Epithelial cell of proximal tubule (primary cell): ENCODE data around the gene POU4F3. TPM values are rescaled to one million over a fixed set of nuclear protein-coding genes. Genes with fewer than 3 reads are reported as not detected.

ENCODE experiments used
- DNase-seq: peaks from one replicate; pipeline ENCODE4 v3.0.0-alpha.2; 2011; ENCODE audit warnings: low read depth
- H3K4me3 ChIP-seq: 2 replicates; pipeline ENCODE4 v1.5.1; 2011; ENCODE audit warnings: low read depth, mild to moderate bottlenecking, low read length
- CTCF ChIP-seq: conservative IDR thresholded peaks from 2 replicates; pipeline ENCODE4 v1.5.1; 2012; ENCODE audit warnings: low read depth, mild to moderate bottlenecking, low read length
- total RNA-seq: library from RNA; depleted of rRNA; stranded (reverse); fragments of >200 nt; gene quantifications from 2 replicates; pipeline ENCODE4 v1.2.3, GENCODE V29; 2015

The POU4F3 gene
- total RNA-seq, 1 donor from 2014 or later = not detected

GRCh38 chr5:146368137-146368536, 29.5 kb downstream of the POU4F3 start:
- TF ChIP-seq CTCF = no peak
- DNase-seq = no peak
- no peak overlapping the region for H3K4me3 ChIP-seq

- DNase-seq = peak; percentile 9
- H3K4me3 ChIP-seq = no peak overlapping the region
- no peak for TF ChIP-seq CTCF
Measured at GRCh38 chr5:146369691-146370090, 31.1 kb downstream of the POU4F3 start.

GRCh38 chr5:146376821-146377220, 38.2 kb downstream of the POU4F3 start:
- H3K4me3 ChIP-seq = no peak overlapping the region

GRCh38 chr5:146378986-146379385, 40.3 kb downstream of the POU4F3 start:
- H3K4me3 ChIP-seq = no peak overlapping the region
- DNase-seq = no peak
- no peak for TF ChIP-seq CTCF

More at GRCh38 chr5:146376821-146377220, 38.2 kb downstream of the POU4F3 start:
- TF ChIP-seq CTCF = no peak
- DNase-seq = no peak

- no peak for DNase-seq
- no peak for TF ChIP-seq CTCF
- no peak overlapping the region for H3K4me3 ChIP-seq
Measured at GRCh38 chr5:146380714-146381113, 42.1 kb downstream of the POU4F3 start.

GRCh38 chr5:146388386-146388785, 49.7 kb downstream of the POU4F3 start:
- DNase-seq = no peak
- H3K4me3 ChIP-seq = no peak overlapping the region
- no peak for TF ChIP-seq CTCF

- DNase-seq = no peak
- peak; percentile 45 for TF ChIP-seq CTCF
- no peak overlapping the region for H3K4me3 ChIP-seq
Measured at GRCh38 chr5:146390469-146390868, 51.8 kb downstream of the POU4F3 start.

Other genes starting within 250 kb of the POU4F3 start
- 0.58 TPM in 1 of 2 replicates, not detected in the other for gene PLAC8L1, start 233.3 kb upstream of the POU4F3 start, total RNA-seq
- 89.6 and 98.8 TPM in 2 replicates for gene LARS1, start 156.2 kb upstream of the POU4F3 start, total RNA-seq
- gene RBM27, start 135.2 kb upstream of the POU4F3 start, total RNA-seq = 16.5 and 17.4 TPM in 2 replicates
- 43.7 and 60.0 TPM in 2 replicates for gene TCERG1, start 108.5 kb downstream of the POU4F3 start, total RNA-seq
- gene GPR151, start 177.4 kb downstream of the POU4F3 start, total RNA-seq = not detected in 2 replicates